Esophagus squamous epithelium (tissue), 4 donors: ENCODE results near the gene FYCO1.

Experiments used
- CTCF ChIP-seq, 6 experiments: fragments of 450-650 bp in 4 of 6; fragments of 200-600 bp in 2 of 6; sonication (generic) in 2 of 6; IDR thresholded peaks; one replicate each; pipeline ENCODE4 v1.5.1; 2016 to 2019; ENCODE audit warnings: antibody characterized with exemption in 6 of 6, mild to moderate bottlenecking in 4 of 6, moderate library complexity in 4 of 6
- POLR2A ChIP-seq, 4 donors: fragments of 450-650 bp; IDR thresholded peaks; one replicate each; pipeline ENCODE4 v1.6.1; 2017; ENCODE audit warnings: antibody characterized with exemption in 4 of 4, mild to moderate bottlenecking in 4 of 4, moderate library complexity in 3 of 4

GRCh38 chr3:45991341-45991740 is 4.3 kb downstream of the FYCO1 start:
- TF ChIP-seq CTCF (IDR thresholded peaks at IDR 0.05) (no peak), POLR2A (IDR thresholded peaks at IDR 0.05) (no peak)
